PC-3 (cell line): ENCODE results near the gene KCNH3. TPM values are rescaled to one million over a fixed set of nuclear protein-coding genes. Genes with fewer than 3 reads are reported as not detected.

Experiments used
- ATAC-seq: fragments of 200-7000 bp; cut with Tn5 transposase; 2 replicates; pipeline ENCODE4 v1.9.1; 2020; ENCODE audit warnings: mild to moderate bottlenecking, moderate library complexity
- BruUV-seq: library from RNA; stranded (reverse); fragments of 400-500 nt; replicated peaks from 2 replicates; lab custom pipeline; 2021; lab: Mats Ljungman, UMichigan
- CTCF ChIA-PET: fragments of 300-600 bp; sonication (Branson Sonifier 250); formaldehyde crosslinking; loops from one replicate; lab custom pipeline; 2022; ENCODE audit warnings: antibody characterized with exemption; lab: Charles Lee
- POLR2A ChIA-PET: fragments of 300-600 bp; sonication (Branson Sonifier 250); formaldehyde crosslinking; loops from one replicate; lab custom pipeline; 2022; ENCODE audit warnings: antibody characterized with exemption; ENCODE audit not compliant: unreplicated experiment; lab: Charles Lee
- DNase-seq: peaks from one replicate; pipeline ENCODE4 v3.0.0-alpha.2; 2015
- H2AFZ ChIP-seq: fragments of 300-600 bp; sonication (generic); 2 replicates; pipeline ENCODE4 v1.6.0; 2016; ENCODE audit warnings: antibody characterized with exemption, low read length
- H3F3A ChIP-seq: fragments of 300-600 bp; sonication (generic); one replicate; pipeline ENCODE4 v1.6.0; 2017; ENCODE audit warnings: antibody characterized with exemption, low read length, control low read depth, mild to moderate bottlenecking; ENCODE audit not compliant: unreplicated experiment
- H3K27ac ChIP-seq: fragments of 300-600 bp; sonication (generic); 2 replicates; pipeline ENCODE4 v1.5.1; 2016; ENCODE audit warnings: mild to moderate bottlenecking, low read length
- H3K27me3 ChIP-seq: fragments of 300-600 bp; sonication (generic); 2 replicates; pipeline ENCODE4 v1.6.1; 2016; ENCODE audit warnings: low read length, mixed read lengths
- H3K36me3 ChIP-seq: fragments of 300-600 bp; sonication (generic); 2 replicates; pipeline ENCODE4 v1.6.1; 2016; ENCODE audit warnings: low read depth, mixed run types, low read length, mixed read lengths
- H3K4me1 ChIP-seq: fragments of 300-600 bp; sonication (generic); 2 replicates; pipeline ENCODE4 v1.5.1; 2016; ENCODE audit warnings: low read length; ENCODE audit not compliant: insufficient read depth
- H3K4me2 ChIP-seq: fragments of 300-600 bp; sonication (generic); 2 replicates; pipeline ENCODE4 v1.6.0; 2016; ENCODE audit warnings: low read length
- H3K4me3 ChIP-seq: fragments of 300-600 bp; sonication (generic); 2 replicates; pipeline ENCODE4 v1.5.1; 2016; ENCODE audit warnings: mild to moderate bottlenecking, low read length, mixed read lengths
- H3K79me2 ChIP-seq: fragments of 300-600 bp; sonication (generic); 2 replicates; pipeline ENCODE4 v1.6.1; 2017; ENCODE audit warnings: low read length, mixed read lengths
- H3K9ac ChIP-seq: fragments of 300-600 bp; sonication (generic); 2 replicates; pipeline ENCODE4 v1.6.0; 2016; ENCODE audit warnings: mild to moderate bottlenecking, low read length
- H3K9me2 ChIP-seq: fragments of 300-600 bp; sonication (generic); replicated peaks from 2 replicates; pipeline ENCODE4 v1.6.1; 2016; ENCODE audit warnings: mixed run types, low read length, mixed read lengths
- H3K9me3 ChIP-seq: fragments of 300-600 bp; sonication (generic); 2 replicates; pipeline ENCODE4 v1.6.1; 2016; ENCODE audit warnings: low read length, mixed read lengths
- H4K20me1 ChIP-seq: fragments of 300-600 bp; sonication (generic); 2 replicates; pipeline ENCODE4 v1.6.1; 2016; ENCODE audit warnings: low read length, mixed read lengths
- EZH2 ChIP-seq: fragments of 300-600 bp; sonication (generic); IDR thresholded peaks from one replicate; pipeline ENCODE4 v1.6.1; 2017; ENCODE audit warnings: antibody characterized with exemption, mild to moderate bottlenecking, low read length; ENCODE audit not compliant: unreplicated experiment
- EZH2phosphoT487 ChIP-seq: fragments of 300-600 bp; sonication (generic); IDR thresholded peaks from 2 replicates; pipeline ENCODE4 v1.6.1; 2018; ENCODE audit warnings: mild to moderate bottlenecking, antibody characterized with exemption, low read length, borderline replicate concordance
- intact Hi-C: fragments of 100-400 bp; cut with micrococcal nuclease; formaldehyde crosslinking; loops from 2 replicates; pipeline ENCODE4 v1.9.0; 2023
- total RNA-seq: library from RNA; depleted of rRNA; stranded (reverse); fragments of >200 nt; gene quantifications from 2 replicates; pipeline ENCODE4 v1.2.3, GENCODE V29; 2014
- TF ChIP-seq, protein P1 (sequence below): fragments of 300-600 bp; sonication (generic); conservative IDR thresholded peaks from 2 replicates; pipeline ENCODE4 v1.5.1; 2017; ENCODE audit warnings: antibody characterized with exemption, low read depth, mild to moderate bottlenecking, low read length

KCNH3 gene
- total RNA-seq, 1 experiment from 2014 or later = 0.07 TPM

GRCh38 chr12:49543914-49544815 is 5.3 kb downstream of the KCNH3 start:
- ChIA-PET CTCF (interaction anchor here (0.7 kb wide), 1 partner anchor 36 kb away, joined by 3 read pairs; no protein-coding TSS in a partner anchor), POLR2A (no interaction called here)
- peaks cover 12% of the 10 kb centered on the region for H3K4me1 ChIP-seq
- no peak overlapping the region for H3K27ac ChIP-seq
- no peaks in the 10 kb centered on the region for H3K36me3 ChIP-seq
- no peaks in the 10 kb centered on the region for H3K79me2 ChIP-seq
- intact Hi-C loops = no loop called here
- no peak for TF ChIP-seq EZH2phosphoT487
- no peaks in the 10 kb centered on the region for H3K9me3 ChIP-seq
- ATAC-seq (no peak), DNase-seq (no peak)
- no peak overlapping the region for H2AFZ ChIP-seq
- no peaks in the 10 kb centered on the region for H4K20me1 ChIP-seq
- H3K4me3 ChIP-seq = no peak overlapping the region
- no peaks in the 10 kb centered on the region for H3K27me3 ChIP-seq
- BruUV-seq = no TSS peak
- no peak overlapping the region for H3K4me2 ChIP-seq
- no peaks in the 10 kb centered on the region for H3K9me2 ChIP-seq
- no peak overlapping the region for H3K9ac ChIP-seq
- no peaks in the 10 kb centered on the region for H3F3A ChIP-seq

- Histone ChIP-seq H3K9me3 (no peaks in the 10 kb centered on the region), H3K4me1 (peaks cover 2% of the 10 kb centered on the region), H3K79me2 (no peaks in the 10 kb centered on the region), H2AFZ (no peak overlapping the region), H3K36me3 (no peaks in the 10 kb centered on the region), H3K9ac (no peak overlapping the region), H3K9me2 (no peaks in the 10 kb centered on the region), H3K27me3 (no peaks in the 10 kb centered on the region), H3K27ac (no peak overlapping the region), H3K4me2 (no peak overlapping the region), H3K4me3 (no peak overlapping the region), H4K20me1 (no peaks in the 10 kb centered on the region), H3F3A (no peaks in the 10 kb centered on the region)
- ATAC-seq (no peak), DNase-seq (no peak)
- TF ChIP-seq EZH2phosphoT487 = no peak
- no peak for TF ChIP-seq EZH2
- TF ChIP-seq, protein P1, sequence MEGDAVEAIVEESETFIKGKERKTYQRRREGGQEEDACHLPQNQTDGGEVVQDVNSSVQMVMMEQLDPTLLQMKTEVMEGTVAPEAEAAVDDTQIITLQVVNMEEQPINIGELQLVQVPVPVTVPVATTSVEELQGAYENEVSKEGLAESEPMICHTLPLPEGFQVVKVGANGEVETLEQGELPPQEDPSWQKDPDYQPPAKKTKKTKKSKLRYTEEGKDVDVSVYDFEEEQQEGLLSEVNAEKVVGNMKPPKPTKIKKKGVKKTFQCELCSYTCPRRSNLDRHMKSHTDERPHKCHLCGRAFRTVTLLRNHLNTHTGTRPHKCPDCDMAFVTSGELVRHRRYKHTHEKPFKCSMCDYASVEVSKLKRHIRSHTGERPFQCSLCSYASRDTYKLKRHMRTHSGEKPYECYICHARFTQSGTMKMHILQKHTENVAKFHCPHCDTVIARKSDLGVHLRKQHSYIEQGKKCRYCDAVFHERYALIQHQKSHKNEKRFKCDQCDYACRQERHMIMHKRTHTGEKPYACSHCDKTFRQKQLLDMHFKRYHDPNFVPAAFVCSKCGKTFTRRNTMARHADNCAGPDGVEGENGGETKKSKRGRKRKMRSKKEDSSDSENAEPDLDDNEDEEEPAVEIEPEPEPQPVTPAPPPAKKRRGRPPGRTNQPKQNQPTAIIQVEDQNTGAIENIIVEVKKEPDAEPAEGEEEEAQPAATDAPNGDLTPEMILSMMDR = no peak
- intact Hi-C loops = no loop called here
- ChIA-PET CTCF (no interaction called here), POLR2A (no interaction called here)
- BruUV-seq = no TSS peak
Observed at GRCh38 chr12:49545815-49546214, 7.0 kb downstream of the KCNH3 start.

- no peaks in the 10 kb centered on the region for H3F3A ChIP-seq
- intact Hi-C loops = no loop called here
- BruUV-seq = no TSS peak
Observed at GRCh38 chr12:49546481-49546880, 7.7 kb downstream of the KCNH3 start.

More at GRCh38 chr12:49546481-49546880, 7.7 kb downstream of the KCNH3 start:
- ChIA-PET CTCF (no interaction called here), POLR2A (no interaction called here)
- ATAC-seq = no peak
- no peak for TF ChIP-seq EZH2
- no peak for TF ChIP-seq EZH2phosphoT487
- TF ChIP-seq, protein P1 = no peak
- H3K36me3 ChIP-seq = no peaks in the 10 kb centered on the region
- no peak overlapping the region for H3K4me2 ChIP-seq
- no peaks in the 10 kb centered on the region for H3K9me2 ChIP-seq
- no peaks in the 10 kb centered on the region for H3K27me3 ChIP-seq
- no peaks in the 10 kb centered on the region for H3K9me3 ChIP-seq
- H4K20me1 ChIP-seq = no peaks in the 10 kb centered on the region
- H3K4me1 ChIP-seq = no peaks in the 10 kb centered on the region
- no peaks in the 10 kb centered on the region for H3K79me2 ChIP-seq
- DNase-seq = no peak
- no peak overlapping the region for H3K9ac ChIP-seq
- H3K4me3 ChIP-seq = no peak overlapping the region
- no peak overlapping the region for H3K27ac ChIP-seq
- H2AFZ ChIP-seq = no peak overlapping the region
